ENCODE results near the gene ARPP21.

DNA sequence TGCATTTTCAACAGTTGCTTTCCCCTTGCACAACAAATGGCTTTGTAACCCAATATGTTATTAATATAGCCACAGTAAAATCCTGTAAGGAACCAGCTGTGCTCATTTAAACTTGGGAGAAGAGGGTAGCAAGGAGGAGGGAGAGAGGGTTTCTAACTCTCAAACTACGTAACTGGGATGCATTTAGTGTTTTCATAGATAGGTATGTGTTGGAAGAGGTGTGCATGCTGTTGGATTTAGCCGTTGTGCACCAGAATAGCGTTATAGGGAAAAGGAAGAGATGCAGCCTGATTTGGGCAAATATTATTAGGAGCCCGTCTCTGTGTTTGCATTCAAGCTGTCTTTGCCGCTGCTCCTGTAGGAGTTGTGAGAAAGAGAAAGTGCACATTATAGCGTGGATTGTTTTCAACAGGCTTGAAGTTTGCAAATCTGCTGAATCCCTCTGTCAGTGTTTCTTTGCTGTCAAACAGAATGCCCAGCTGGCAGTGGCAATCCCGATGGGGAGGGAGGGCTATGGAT is 39.4 kb downstream of the ARPP21 start:
- TF ChIP-seq, protein P1, sequence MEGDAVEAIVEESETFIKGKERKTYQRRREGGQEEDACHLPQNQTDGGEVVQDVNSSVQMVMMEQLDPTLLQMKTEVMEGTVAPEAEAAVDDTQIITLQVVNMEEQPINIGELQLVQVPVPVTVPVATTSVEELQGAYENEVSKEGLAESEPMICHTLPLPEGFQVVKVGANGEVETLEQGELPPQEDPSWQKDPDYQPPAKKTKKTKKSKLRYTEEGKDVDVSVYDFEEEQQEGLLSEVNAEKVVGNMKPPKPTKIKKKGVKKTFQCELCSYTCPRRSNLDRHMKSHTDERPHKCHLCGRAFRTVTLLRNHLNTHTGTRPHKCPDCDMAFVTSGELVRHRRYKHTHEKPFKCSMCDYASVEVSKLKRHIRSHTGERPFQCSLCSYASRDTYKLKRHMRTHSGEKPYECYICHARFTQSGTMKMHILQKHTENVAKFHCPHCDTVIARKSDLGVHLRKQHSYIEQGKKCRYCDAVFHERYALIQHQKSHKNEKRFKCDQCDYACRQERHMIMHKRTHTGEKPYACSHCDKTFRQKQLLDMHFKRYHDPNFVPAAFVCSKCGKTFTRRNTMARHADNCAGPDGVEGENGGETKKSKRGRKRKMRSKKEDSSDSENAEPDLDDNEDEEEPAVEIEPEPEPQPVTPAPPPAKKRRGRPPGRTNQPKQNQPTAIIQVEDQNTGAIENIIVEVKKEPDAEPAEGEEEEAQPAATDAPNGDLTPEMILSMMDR (IDR thresholded peaks at IDR 0.05; ENCODE audit: poor library complexity, severe bottlenecking), result no peak
- no peak for TF ChIP-seq SMC3 (conservative IDR thresholded peaks at IDR 0.05; ENCODE audit: poor library complexity)
- TF ChIP-seq, protein P2, sequence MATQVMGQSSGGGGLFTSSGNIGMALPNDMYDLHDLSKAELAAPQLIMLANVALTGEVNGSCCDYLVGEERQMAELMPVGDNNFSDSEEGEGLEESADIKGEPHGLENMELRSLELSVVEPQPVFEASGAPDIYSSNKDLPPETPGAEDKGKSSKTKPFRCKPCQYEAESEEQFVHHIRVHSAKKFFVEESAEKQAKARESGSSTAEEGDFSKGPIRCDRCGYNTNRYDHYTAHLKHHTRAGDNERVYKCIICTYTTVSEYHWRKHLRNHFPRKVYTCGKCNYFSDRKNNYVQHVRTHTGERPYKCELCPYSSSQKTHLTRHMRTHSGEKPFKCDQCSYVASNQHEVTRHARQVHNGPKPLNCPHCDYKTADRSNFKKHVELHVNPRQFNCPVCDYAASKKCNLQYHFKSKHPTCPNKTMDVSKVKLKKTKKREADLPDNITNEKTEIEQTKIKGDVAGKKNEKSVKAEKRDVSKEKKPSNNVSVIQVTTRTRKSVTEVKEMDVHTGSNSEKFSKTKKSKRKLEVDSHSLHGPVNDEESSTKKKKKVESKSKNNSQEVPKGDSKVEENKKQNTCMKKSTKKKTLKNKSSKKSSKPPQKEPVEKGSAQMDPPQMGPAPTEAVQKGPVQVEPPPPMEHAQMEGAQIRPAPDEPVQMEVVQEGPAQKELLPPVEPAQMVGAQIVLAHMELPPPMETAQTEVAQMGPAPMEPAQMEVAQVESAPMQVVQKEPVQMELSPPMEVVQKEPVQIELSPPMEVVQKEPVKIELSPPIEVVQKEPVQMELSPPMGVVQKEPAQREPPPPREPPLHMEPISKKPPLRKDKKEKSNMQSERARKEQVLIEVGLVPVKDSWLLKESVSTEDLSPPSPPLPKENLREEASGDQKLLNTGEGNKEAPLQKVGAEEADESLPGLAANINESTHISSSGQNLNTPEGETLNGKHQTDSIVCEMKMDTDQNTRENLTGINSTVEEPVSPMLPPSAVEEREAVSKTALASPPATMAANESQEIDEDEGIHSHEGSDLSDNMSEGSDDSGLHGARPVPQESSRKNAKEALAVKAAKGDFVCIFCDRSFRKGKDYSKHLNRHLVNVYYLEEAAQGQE (IDR thresholded peaks at IDR 0.05; ENCODE audit: borderline replicate concordance), result no peak
- no peak for TF ChIP-seq TAF1 (IDR thresholded peaks at IDR 0.05; ENCODE audit: low read depth)
- TF ChIP-seq EZH2 (IDR thresholded peaks at IDR 0.05; ENCODE audit: borderline replicate concordance, insufficient read depth, low read length, poor library complexity, severe bottlenecking), result no peak
- no peak for TF ChIP-seq POLR2AphosphoS5 (IDR thresholded peaks at IDR 0.05)
- no peak for TF ChIP-seq EP300 (conservative IDR thresholded peaks at IDR 0.05; ENCODE audit: poor library complexity, severe bottlenecking)

Measured in neural cell (in vitro differentiated cells).